Effector CD4-positive, alpha-beta T cell (primary cell): ENCODE data around the gene C4orf50.
"Not testable (repeated sequence)": the region's sequence is repeated elsewhere in the genome, so short reads cannot be mapped to it uniquely, and the experiment has no call there.

ENCODE experiments used
- DNase-seq: peaks from one replicate; pipeline ENCODE4 v3.0.0-alpha.2; 2020

C4orf50 gene

GRCh38 chr4:6012200-6012599 lies 6.0 kb downstream of the C4orf50 start:
- DNase-seq: no peak

GRCh38 chr4:6011686-6012085 lies 6.5 kb downstream of the C4orf50 start:
- DNase-seq: no peak

- no peak for DNase-seq
Observed at GRCh38 chr4:6011271-6011671, 7.0 kb downstream of the C4orf50 start.

- DNase-seq: no peak
Observed at GRCh38 chr4:6010789-6011188, 7.4 kb downstream of the C4orf50 start.

GRCh38 chr4:6009452-6009851 lies 8.8 kb downstream of the C4orf50 start:
- DNase-seq: no peak

- no peak for DNase-seq
Observed at GRCh38 chr4:6008766-6009385, 9.4 kb downstream of the C4orf50 start.

- DNase-seq: no peak
Observed at GRCh38 chr4:6008092-6008551, 10.1 kb downstream of the C4orf50 start.

- DNase-seq: no peak
Observed at GRCh38 chr4:6005175-6005574, 13.1 kb downstream of the C4orf50 start.

GRCh38 chr4:6003485-6003884 lies 14.7 kb downstream of the C4orf50 start:
- DNase-seq: not testable (repeated sequence)

- DNase-seq: no peak
Observed at GRCh38 chr4:6002926-6003325, 15.3 kb downstream of the C4orf50 start.

GRCh38 chr4:6002492-6002833 lies 15.8 kb downstream of the C4orf50 start:
- no peak for DNase-seq

GRCh38 chr4:6001680-6002491 lies 16.3 kb downstream of the C4orf50 start:
- DNase-seq: no peak

- no peak for DNase-seq
Observed at GRCh38 chr4:5999830-6000365, 18.3 kb downstream of the C4orf50 start.

- no peak for DNase-seq
Observed at GRCh38 chr4:5999356-5999755, 18.9 kb downstream of the C4orf50 start.

- peak; percentile 18 for DNase-seq
Observed at GRCh38 chr4:5998333-5998936, 19.8 kb downstream of the C4orf50 start.

- no peak for DNase-seq
Observed at GRCh38 chr4:5996641-5997040, 21.6 kb downstream of the C4orf50 start.

- no peak for DNase-seq
Observed at GRCh38 chr4:5995901-5996623, 22.2 kb downstream of the C4orf50 start.

- DNase-seq: no peak
Observed at GRCh38 chr4:5993876-5994811, 24.1 kb downstream of the C4orf50 start.

GRCh38 chr4:5993346-5993745 lies 24.9 kb downstream of the C4orf50 start:
- DNase-seq: not testable (repeated sequence)

- no peak for DNase-seq
Observed at GRCh38 chr4:5992828-5993321, 25.4 kb downstream of the C4orf50 start.

GRCh38 chr4:5992171-5992827 lies 25.9 kb downstream of the C4orf50 start:
- DNase-seq: no peak
